ENCODE results near the gene GPR157. TPM values are rescaled to one million over a fixed set of nuclear protein-coding genes. Genes with fewer than 3 reads are reported as not detected.
A peak's percentile ranks its signal among the peaks of the same experiment; 100 is the strongest.

GPR157 gene
- total and polyA plus RNA-seq, 2 of the 13 experiments (the other 11 are each of a cell fraction or from before 2014, with no cell fraction given) = 10.1 to 19.2 TPM

DNA sequence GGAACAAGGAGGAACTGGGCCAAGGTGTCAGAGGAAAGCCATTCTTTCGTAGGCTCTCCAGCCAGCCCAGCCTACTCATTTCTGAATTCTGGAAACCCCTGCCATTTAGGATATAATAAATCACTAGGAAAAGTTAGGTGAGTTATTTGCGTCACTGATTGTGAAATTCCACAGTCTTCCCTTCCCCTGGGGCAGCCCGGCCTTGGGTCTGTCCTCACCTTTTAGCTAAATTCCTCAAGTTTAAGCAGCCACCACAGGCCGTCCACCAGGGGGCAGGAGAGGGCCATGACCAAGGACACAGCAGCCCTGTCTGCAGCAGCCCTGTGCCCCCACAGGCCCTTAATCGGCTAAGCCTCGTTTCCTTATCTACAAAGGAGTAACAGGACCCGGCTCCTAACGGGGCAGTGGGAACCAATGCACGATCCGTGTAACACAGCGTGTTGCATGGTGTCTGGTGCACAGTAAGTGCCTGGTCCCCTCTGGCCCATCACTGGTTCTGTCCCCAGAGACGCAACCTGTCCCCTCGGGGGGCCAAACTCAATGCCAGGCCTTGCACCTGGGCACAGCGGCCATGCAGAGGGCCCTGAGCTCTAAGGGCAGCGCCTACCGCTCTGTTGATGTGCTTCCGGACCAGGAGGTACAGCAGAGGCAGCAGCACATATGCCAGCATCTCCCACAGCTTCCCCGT, 18.1 kb downstream of the GPR157 start (continued):
- TF ChIP-seq, protein P1, sequence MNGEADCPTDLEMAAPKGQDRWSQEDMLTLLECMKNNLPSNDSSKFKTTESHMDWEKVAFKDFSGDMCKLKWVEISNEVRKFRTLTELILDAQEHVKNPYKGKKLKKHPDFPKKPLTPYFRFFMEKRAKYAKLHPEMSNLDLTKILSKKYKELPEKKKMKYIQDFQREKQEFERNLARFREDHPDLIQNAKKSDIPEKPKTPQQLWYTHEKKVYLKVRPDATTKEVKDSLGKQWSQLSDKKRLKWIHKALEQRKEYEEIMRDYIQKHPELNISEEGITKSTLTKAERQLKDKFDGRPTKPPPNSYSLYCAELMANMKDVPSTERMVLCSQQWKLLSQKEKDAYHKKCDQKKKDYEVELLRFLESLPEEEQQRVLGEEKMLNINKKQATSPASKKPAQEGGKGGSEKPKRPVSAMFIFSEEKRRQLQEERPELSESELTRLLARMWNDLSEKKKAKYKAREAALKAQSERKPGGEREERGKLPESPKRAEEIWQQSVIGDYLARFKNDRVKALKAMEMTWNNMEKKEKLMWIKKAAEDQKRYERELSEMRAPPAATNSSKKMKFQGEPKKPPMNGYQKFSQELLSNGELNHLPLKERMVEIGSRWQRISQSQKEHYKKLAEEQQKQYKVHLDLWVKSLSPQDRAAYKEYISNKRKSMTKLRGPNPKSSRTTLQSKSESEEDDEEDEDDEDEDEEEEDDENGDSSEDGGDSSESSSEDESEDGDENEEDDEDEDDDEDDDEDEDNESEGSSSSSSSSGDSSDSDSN (CRISPR knock-in tag; IDR thresholded peaks at IDR 0.05) = 0 out of 2 replicates have a peak, but pooled peaks have one; percentile 18
- TF ChIP-seq, protein P2, sequence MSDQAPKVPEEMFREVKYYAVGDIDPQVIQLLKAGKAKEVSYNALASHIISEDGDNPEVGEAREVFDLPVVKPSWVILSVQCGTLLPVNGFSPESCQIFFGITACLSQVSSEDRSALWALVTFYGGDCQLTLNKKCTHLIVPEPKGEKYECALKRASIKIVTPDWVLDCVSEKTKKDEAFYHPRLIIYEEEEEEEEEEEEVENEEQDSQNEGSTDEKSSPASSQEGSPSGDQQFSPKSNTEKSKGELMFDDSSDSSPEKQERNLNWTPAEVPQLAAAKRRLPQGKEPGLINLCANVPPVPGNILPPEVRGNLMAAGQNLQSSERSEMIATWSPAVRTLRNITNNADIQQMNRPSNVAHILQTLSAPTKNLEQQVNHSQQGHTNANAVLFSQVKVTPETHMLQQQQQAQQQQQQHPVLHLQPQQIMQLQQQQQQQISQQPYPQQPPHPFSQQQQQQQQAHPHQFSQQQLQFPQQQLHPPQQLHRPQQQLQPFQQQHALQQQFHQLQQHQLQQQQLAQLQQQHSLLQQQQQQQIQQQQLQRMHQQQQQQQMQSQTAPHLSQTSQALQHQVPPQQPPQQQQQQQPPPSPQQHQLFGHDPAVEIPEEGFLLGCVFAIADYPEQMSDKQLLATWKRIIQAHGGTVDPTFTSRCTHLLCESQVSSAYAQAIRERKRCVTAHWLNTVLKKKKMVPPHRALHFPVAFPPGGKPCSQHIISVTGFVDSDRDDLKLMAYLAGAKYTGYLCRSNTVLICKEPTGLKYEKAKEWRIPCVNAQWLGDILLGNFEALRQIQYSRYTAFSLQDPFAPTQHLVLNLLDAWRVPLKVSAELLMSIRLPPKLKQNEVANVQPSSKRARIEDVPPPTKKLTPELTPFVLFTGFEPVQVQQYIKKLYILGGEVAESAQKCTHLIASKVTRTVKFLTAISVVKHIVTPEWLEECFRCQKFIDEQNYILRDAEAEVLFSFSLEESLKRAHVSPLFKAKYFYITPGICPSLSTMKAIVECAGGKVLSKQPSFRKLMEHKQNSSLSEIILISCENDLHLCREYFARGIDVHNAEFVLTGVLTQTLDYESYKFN (CRISPR knock-in tag; conservative IDR thresholded peaks at IDR 0.05) = peak; percentile 48
- peak; percentile 94 for TF ChIP-seq STAG1 (CRISPR knock-in tag; IDR thresholded peaks at IDR 0.05)
- TF ChIP-seq IRF2 (CRISPR knock-in tag; IDR thresholded peaks at IDR 0.05) = peak; percentile 48; the same call in 1 of the 2 replicates
- TF ChIP-seq, protein P3, sequence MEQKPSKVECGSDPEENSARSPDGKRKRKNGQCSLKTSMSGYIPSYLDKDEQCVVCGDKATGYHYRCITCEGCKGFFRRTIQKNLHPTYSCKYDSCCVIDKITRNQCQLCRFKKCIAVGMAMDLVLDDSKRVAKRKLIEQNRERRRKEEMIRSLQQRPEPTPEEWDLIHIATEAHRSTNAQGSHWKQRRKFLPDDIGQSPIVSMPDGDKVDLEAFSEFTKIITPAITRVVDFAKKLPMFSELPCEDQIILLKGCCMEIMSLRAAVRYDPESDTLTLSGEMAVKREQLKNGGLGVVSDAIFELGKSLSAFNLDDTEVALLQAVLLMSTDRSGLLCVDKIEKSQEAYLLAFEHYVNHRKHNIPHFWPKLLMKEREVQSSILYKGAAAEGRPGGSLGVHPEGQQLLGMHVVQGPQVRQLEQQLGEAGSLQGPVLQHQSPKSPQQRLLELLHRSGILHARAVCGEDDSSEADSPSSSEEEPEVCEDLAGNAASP (CRISPR knock-in tag; IDR thresholded peaks at IDR 0.05; ENCODE audit: borderline replicate concordance) = peak; percentile 38; the same call in 1 of the 2 replicates
- TF ChIP-seq ZNF124 (CRISPR knock-in tag; IDR thresholded peaks at IDR 0.05) = peak; percentile 71; the same call in 1 of the 2 replicates
- peak; percentile 84 for TF ChIP-seq CEBPB (IDR thresholded peaks at IDR 0.05; ENCODE audit: borderline replicate concordance, low read depth, low read length)
- peak; percentile 56; the same call in 1 of the 2 replicates for TF ChIP-seq HNRNPL (IDR thresholded peaks at IDR 0.05; ENCODE audit: low read depth, low read length)
- no peak for TF ChIP-seq ARNT (IDR thresholded peaks at IDR 0.05)
- TF ChIP-seq BORCS8-MEF2B (CRISPR knock-in tag; IDR thresholded peaks at IDR 0.05) = peak; percentile 62; the same call in 1 of the 2 replicates
- peak; percentile 44; the same call in 1 of the 2 replicates for TF ChIP-seq RXRA (CRISPR knock-in tag; IDR thresholded peaks at IDR 0.05)
- TF ChIP-seq MIER3 (CRISPR knock-in tag; IDR thresholded peaks at IDR 0.05; ENCODE audit: borderline replicate concordance) = peak; percentile 24; the same call in 1 of the 2 replicates
- TF ChIP-seq, protein P4, sequence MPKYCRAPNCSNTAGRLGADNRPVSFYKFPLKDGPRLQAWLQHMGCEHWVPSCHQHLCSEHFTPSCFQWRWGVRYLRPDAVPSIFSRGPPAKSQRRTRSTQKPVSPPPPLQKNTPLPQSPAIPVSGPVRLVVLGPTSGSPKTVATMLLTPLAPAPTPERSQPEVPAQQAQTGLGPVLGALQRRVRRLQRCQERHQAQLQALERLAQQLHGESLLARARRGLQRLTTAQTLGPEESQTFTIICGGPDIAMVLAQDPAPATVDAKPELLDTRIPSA (CRISPR knock-in tag; IDR thresholded peaks at IDR 0.05; ENCODE audit: borderline replicate concordance) = peak; percentile 48; the same call in 1 of the 2 replicates
- TF ChIP-seq LCORL (IDR thresholded peaks at IDR 0.05) = no peak
- peak; percentile 92 for TF ChIP-seq LCORL (CRISPR knock-in tag; IDR thresholded peaks at IDR 0.05)
- TF ChIP-seq, protein P5, sequence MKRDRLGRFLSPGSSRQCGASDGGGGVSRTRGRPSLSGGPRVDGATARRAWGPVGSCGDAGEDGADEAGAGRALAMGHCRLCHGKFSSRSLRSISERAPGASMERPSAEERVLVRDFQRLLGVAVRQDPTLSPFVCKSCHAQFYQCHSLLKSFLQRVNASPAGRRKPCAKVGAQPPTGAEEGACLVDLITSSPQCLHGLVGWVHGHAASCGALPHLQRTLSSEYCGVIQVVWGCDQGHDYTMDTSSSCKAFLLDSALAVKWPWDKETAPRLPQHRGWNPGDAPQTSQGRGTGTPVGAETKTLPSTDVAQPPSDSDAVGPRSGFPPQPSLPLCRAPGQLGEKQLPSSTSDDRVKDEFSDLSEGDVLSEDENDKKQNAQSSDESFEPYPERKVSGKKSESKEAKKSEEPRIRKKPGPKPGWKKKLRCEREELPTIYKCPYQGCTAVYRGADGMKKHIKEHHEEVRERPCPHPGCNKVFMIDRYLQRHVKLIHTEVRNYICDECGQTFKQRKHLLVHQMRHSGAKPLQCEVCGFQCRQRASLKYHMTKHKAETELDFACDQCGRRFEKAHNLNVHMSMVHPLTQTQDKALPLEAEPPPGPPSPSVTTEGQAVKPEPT (CRISPR knock-in tag; IDR thresholded peaks at IDR 0.05; ENCODE audit: low read depth) = 0 out of 2 replicates have a peak, but pooled peaks have one; percentile 33
- TF ChIP-seq ZNF138 (CRISPR knock-in tag; IDR thresholded peaks at IDR 0.05; ENCODE audit: low read depth) = 0 out of 2 replicates have a peak, but pooled peaks have one; percentile 48

All from HepG2 (cell line).